ENCODE results near the gene TRUB1.

Gene TRUB1

GRCh38 chr10:114905450-114905849, 32.5 kb upstream of the TRUB1 start:
- no peak for TF ChIP-seq CTCF (IDR thresholded peaks at IDR 0.05; ENCODE audit: low read depth, low read length)

GRCh38 chr10:114906981-114907380, 31.0 kb upstream of the TRUB1 start:
- DNase-seq (ENCODE audit: extremely low read depth, low read depth): no peak
- no peak for TF ChIP-seq CTCF (IDR thresholded peaks at IDR 0.05; ENCODE audit: low read depth, low read length)

More at GRCh38 chr10:114905450-114905849, 32.5 kb upstream of the TRUB1 start:
- no peak for DNase-seq (ENCODE audit: extremely low read depth, low read depth)

- TF ChIP-seq CTCF (IDR thresholded peaks at IDR 0.05; ENCODE audit: low read depth, low read length): no peak
- no peak for DNase-seq (ENCODE audit: extremely low read depth, low read depth)
These were observed 29.1 kb upstream of the TRUB1 start for GRCh38 chr10:114908896-114909295.

- TF ChIP-seq CTCF (IDR thresholded peaks at IDR 0.05; ENCODE audit: low read depth, low read length): no peak
- DNase-seq (ENCODE audit: extremely low read depth, low read depth): no peak
These were observed 26.8 kb upstream of the TRUB1 start for GRCh38 chr10:114911052-114911711.

- no peak for TF ChIP-seq CTCF (IDR thresholded peaks at IDR 0.05; ENCODE audit: low read depth, low read length)
- DNase-seq (ENCODE audit: extremely low read depth, low read depth): no peak
These were observed 26.1 kb upstream of the TRUB1 start for GRCh38 chr10:114911801-114912469.

GRCh38 chr10:114912470-114912859, 25.5 kb upstream of the TRUB1 start:
- no peak for TF ChIP-seq CTCF (IDR thresholded peaks at IDR 0.05; ENCODE audit: low read depth, low read length)
- no peak for DNase-seq (ENCODE audit: extremely low read depth, low read depth)

- DNase-seq (ENCODE audit: extremely low read depth, low read depth): no peak
- TF ChIP-seq CTCF (IDR thresholded peaks at IDR 0.05; ENCODE audit: low read depth, low read length): no peak
These were observed 23.4 kb upstream of the TRUB1 start for GRCh38 chr10:114914560-114914959.
